ENCODE results near the gene HADHB. TPM values are rescaled to one million over a fixed set of nuclear protein-coding genes. Genes with fewer than 3 reads are reported as not detected.
"Not testable (repeated sequence)": the region's sequence is repeated elsewhere in the genome, so short reads cannot be mapped to it uniquely, and the experiment has no call there.

Gene HADHB
- total RNA-seq, 1 donor from 2014 or later, result 117 TPM

DNA sequence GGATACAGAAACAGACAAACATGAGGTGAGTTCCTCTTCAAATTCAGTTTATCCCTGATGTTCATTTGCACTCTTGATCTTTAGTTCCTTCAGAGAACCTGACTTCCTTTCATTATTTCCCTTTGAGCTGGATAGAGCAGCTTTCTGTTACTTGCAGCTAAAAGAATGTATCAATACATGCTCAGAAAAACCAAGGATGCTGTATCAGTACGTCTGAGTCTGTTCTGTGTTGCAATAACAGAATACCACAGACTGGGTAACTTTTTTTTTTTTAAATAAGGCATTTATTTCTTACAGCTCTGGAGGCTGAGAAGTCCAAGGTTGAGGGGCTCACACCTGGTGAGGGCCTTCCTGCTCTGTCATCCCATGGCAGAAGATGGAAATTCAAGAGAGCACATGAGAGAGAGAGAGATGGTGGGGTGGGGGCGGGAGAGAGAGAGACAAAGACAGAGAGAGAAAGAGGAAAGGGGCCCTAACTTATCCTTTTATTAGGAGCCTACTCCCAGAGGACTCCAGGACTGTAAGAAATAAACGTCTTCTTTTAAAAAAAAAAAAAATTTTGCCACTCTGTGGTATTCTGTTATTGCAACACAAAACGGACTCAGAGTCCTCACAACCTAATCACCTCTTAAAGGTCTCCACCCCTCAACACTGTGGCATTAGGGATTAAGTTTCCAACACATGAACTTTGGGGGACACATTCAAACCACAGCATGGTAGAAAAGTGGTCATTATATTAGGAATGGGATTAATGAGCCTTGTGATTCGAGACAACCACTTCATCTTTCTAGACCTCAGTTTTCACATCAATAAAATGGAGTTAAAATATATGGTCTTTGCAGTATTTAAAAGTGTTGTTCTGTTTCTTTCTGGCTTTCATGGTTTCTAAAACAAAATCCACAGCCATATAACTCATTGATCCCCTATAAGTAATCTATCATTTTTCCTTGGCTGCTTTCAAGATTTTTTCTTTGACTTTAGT is 82.8 kb downstream of the HADHB start:
- DNase-seq (ENCODE audit: low read depth in 2 of 2), result no peak

DNA sequence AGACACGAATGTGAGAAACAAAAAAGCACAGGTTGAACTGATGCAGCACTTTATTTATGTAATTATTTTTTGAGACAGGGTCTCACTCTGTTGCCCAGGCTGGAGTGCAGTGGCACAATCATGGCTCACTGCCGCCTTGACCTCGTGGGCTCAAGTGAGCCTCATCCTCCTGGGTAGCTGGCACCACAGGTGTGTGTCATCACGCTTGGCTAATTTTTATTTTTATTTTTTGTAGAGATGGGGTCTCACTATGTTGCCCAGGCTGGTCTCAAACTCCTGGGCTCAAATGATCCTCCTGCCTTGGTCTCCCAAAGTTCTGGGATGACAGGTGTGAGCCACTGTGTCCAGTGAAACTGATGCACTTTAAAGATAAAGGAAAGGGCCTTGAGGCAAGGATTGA is 84.3 kb downstream of the HADHB start:
- not testable (repeated sequence) for DNase-seq (ENCODE audit: low read depth in 2 of 2)

DNA sequence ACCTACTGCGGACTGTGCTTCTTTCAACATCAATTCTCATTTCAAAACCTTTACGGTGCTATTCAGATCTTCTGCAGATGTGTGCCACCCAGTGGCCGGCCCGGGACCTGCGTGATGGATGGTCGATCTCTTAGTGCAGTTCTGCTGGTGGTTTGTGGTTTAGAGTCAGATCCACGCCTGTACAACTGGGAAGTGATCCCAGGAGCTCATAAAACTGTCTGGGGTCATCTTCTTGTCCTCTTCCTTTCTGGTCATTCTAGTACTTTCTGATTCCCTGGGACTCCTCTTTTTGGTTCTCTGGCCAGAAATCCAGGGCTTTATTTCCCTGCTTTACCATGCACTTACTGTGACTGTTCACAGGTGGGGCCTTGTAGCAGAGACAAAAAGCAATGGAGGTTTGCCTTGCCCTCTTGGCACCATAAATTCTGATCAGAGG is 85.4 kb downstream of the HADHB start:
- DNase-seq (ENCODE audit: low read depth in 2 of 2), result peak; percentile 56 to 77

DNA sequence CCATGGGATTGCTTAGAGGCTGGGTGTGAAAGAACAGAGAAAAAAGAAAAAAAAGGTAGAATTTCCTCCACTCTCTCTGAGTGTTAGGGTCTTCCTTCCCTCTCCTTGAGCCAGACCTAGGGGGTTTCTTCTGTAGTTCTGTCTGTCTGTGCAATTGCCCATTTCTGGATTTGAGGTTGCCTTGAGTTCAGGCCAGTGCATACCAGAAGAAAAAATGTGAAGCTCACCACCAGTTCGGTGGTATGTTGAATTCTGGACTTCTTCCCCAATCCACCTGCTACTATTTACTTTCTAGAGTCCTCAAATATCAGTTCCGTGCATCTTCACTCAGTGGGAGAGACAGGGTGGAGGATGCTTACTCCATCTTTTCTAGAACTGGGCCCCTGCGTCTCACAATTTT is 85.9 kb downstream of the HADHB start:
- DNase-seq (ENCODE audit: low read depth in 2 of 2), result no peak

DNA sequence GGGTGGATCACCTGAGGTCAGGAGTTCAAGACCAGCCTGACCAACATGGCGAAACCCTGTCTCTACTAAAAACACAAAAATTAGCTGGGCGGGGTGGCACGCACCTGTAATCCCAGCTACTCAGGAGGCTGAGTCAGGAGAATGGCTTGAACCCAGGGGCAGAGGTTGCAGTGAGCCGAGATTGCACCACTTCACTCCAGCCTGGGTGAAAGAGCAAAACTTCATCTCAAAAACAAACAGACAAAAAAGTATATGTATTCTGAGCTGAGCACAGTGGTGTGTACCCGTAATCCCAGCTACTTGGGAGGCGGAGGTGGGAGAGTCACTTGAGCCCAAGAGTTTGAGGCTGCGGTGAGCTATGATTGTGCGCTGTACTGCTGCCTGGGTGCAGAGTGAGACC is 86.6 kb downstream of the HADHB start:
- not testable (repeated sequence) for DNase-seq (ENCODE audit: low read depth in 2 of 2)

DNA sequence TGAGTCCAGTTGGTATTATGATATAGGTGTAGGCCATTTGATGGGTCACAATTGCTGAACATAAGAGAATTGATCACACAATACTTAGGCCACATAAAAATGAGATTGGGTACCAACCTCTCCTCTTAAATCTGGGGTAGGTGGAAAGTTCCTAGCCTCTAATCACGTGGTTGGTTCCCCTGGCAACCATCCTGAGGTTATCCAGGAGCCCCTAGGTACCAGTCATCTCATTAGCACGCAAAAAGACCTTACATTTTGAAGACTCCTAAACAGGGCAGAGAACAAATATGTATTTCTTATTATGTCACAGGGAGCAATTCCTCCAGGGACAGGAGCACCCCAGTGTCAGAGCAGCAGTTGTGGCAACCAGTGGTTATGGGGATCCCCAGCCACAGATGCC is 88.6 kb downstream of the HADHB start:
- no peak for DNase-seq (ENCODE audit: low read depth in 2 of 2)

DNA sequence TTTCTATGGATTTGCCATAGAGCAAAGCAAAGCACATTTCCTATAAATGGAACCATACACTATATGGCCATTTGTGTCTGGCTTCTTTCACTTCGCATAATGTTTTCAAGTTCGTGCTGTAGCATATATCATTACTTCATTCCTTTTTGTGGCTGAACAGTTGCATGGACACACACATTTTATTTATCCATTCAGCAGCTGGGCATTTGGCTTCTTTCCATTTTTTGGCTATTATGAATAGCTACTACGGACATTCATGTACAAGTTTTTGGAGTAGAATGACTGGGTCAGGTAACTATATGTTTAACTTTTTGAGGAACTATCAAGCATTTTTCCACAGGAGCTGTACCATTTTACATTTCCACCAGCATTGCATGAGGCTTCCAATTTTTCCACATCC is 90.5 kb downstream of the HADHB start:
- no peak for DNase-seq (ENCODE audit: low read depth in 2 of 2)

DNA sequence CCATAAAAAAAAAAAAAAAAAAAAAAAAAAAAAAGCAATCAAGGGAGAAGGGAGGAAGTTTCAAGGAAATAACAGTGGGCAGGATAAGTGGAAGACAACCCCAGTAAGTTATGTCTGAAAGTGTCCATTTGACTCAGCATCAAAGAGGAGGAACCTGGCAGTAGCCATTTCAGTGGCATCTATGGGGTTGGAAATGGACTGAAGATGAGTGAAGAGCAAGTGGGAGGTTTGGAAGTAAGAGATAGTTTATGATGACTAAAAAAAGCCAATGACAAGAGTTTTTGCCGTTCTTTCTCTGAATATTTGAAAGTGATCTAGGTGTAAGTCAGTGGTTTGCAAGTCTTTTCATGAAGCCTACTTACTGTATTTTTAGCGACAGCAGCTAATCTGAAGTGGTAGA is 92.0 kb downstream of the HADHB start:
- DNase-seq (ENCODE audit: low read depth in 2 of 2), result no peak

DNA sequence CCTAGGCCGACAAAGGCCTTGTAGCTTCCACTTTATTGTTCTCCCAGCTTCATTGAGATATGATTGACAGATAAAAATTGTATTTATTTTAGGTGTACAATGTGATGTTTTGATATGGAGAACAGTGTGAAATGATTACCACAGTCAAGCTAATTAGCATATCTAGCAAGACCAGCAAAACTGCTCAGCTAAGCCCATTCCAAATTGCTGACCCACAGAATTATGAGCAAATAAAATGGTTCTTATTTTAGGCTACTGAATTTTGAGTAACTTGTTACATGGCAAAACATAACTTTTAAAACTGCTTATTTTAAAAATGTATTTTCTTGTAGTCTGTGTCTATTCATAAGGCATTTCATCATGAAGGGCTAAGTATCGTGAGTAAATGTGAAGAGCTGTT is 92.6 kb downstream of the HADHB start:
- no peak for DNase-seq (ENCODE audit: low read depth in 2 of 2)

Other genes starting within 250 kb of the HADHB start
- 46.2 and 49.9 TPM in 2 replicates for gene RAB10, start 210.9 kb upstream of the HADHB start, total RNA-seq
- 0.13 and 0.51 TPM in 2 replicates for gene GAREM2, start 71.9 kb upstream of the HADHB start, total RNA-seq
- gene HADHA, start 307 bp upstream of the HADHB start, total RNA-seq, result 157 and 161 TPM in 2 replicates
- gene SELENOI, start 101.2 kb downstream of the HADHB start, total RNA-seq, result 10.0 and 16.3 TPM in 2 replicates
- gene ADGRF3, start 101.8 kb downstream of the HADHB start, total RNA-seq, result under 0.01 and 0.13 TPM in 2 replicates
- under 0.01 TPM in 1 of 2 replicates, not detected in the other for gene DRC1, start 157.0 kb downstream of the HADHB start, total RNA-seq
- gene OTOF, start 233.2 kb downstream of the HADHB start, total RNA-seq, result 20.7 and 20.8 TPM in 2 replicates

Data from dermis microvascular lymphatic vessel endothelial cell (primary cell).